Left cardiac atrium (tissue), 2 donors: ENCODE results near the gene COPS7B. TPM values are rescaled to one million over a fixed set of nuclear protein-coding genes. Genes with fewer than 3 reads are reported as not detected.

Experiments
- total RNA-seq, 2 donors: library from RNA; stranded (reverse); fragmentation: NEBNext Ultra II Directional; extraction: Animal tissue kit (Norgen Biotek cat#: 25700); gene quantifications; one replicate each; pipeline ENCODE4 v1.2.1, GENCODE V29; 2021
- donor health status: DM: no; HTN: yes; CAD: no; lungs with severe emphysema.
- donor health status: DM: yes; HTN: yes; CAD: no.

COPS7B gene
- total RNA-seq, 2 donors from 2014 or later = 15.6 to 16.9 TPM

Other genes with a start within 250 kb of the COPS7B start
- gene TEX44, start 193.6 kb upstream of the COPS7B start, total RNA-seq = not detected
- 100 to 1,000 TPM; 343 to 402 TPM for gene PTMA, start 77.9 kb upstream of the COPS7B start, total RNA-seq
- 10 to 100 TPM; 16.6 to 18.8 TPM for gene PDE6D, start 5.2 kb upstream of the COPS7B start, total RNA-seq
- gene NPPC, start 140.0 kb downstream of the COPS7B start, total RNA-seq = 1 to 10 TPM; 3.7 to 7.2 TPM
- 10 to 100 TPM; 17.6 to 18.6 TPM for gene DIS3L2, start 175.3 kb downstream of the COPS7B start, total RNA-seq